Panc1 (cell line): ENCODE results near the gene DZANK1. TPM values are rescaled to one million over a fixed set of nuclear protein-coding genes. Genes with fewer than 3 reads are reported as not detected.

ENCODE experiments used
- ATAC-seq: fragments of 200-7000 bp; cut with Tn5 transposase; 2 replicates; pipeline ENCODE4 v1.9.1; 2020; ENCODE audit warnings: mild to moderate bottlenecking, moderate library complexity
- BruUV-seq: library from RNA; stranded (reverse); fragments of 400-500 nt; replicated peaks from 2 replicates; lab custom pipeline; 2021; lab: Mats Ljungman, UMichigan
- CTCF ChIA-PET: fragments of 300-600 bp; sonication (Branson Sonifier 250); formaldehyde crosslinking; loops from one replicate; lab custom pipeline; 2022; ENCODE audit warnings: antibody characterized with exemption; lab: Charles Lee
- POLR2A ChIA-PET: fragments of 300-600 bp; sonication (Branson Sonifier 250); formaldehyde crosslinking; loops from one replicate; lab custom pipeline; 2022; ENCODE audit warnings: antibody characterized with exemption; lab: Charles Lee
- DNase-seq: peaks from one replicate; pipeline ENCODE4 v3.0.0-alpha.2; 2010; ENCODE audit warnings: low read depth, low spot score
- H3K27ac ChIP-seq: 2 replicates; pipeline ENCODE4 v1.5.1; 2011; ENCODE audit warnings: mild to moderate bottlenecking, low read length, inconsistent platforms
- H3K27me3 ChIP-seq: fragments of 200-500 bp; sonication (Bioruptor generic); 2 replicates; pipeline ENCODE4 v1.6.0; 2014; ENCODE audit warnings: low read length, inconsistent platforms; ENCODE audit not compliant: control insufficient read depth, insufficient read depth
- H3K36me3 ChIP-seq: fragments of 200-500 bp; sonication (Bioruptor generic); 2 replicates; pipeline ENCODE4 v1.5.1; 2014; ENCODE audit warnings: inconsistent platforms, mild to moderate bottlenecking, low read length, moderate library complexity; ENCODE audit not compliant: control insufficient read depth, insufficient read depth
- H3K4me1 ChIP-seq: 2 replicates; pipeline ENCODE4 v1.5.1; 2011; ENCODE audit warnings: inconsistent platforms, mild to moderate bottlenecking, low read length, moderate library complexity; ENCODE audit not compliant: control insufficient read depth, insufficient read depth
- H3K4me3 ChIP-seq, 2 experiments: 2 replicates each; pipeline ENCODE4 v1.5.1; 2011 to 2012; ENCODE audit warnings: low read depth in 2 of 2, low read length in 2 of 2, mild to moderate bottlenecking in 2 of 2, inconsistent platforms in 1 of 2, moderate library complexity in 1 of 2
- H3K9me3 ChIP-seq: fragments of 200-500 bp; sonication (Bioruptor generic); 2 replicates; pipeline ENCODE4 v1.5.1; 2014; ENCODE audit warnings: low read depth, mild to moderate bottlenecking, inconsistent platforms, low read length, moderate library complexity; ENCODE audit not compliant: control insufficient read depth, insufficient read depth
- CTCF ChIP-seq: fragments of 450-650 bp; IDR thresholded peaks from 2 replicates; pipeline ENCODE4 v1.5.1; 2017; ENCODE audit warnings: mild to moderate bottlenecking
- POLR2AphosphoS5 ChIP-seq: IDR thresholded peaks from 2 replicates; pipeline ENCODE4 v1.6.1; 2012; ENCODE audit warnings: mild to moderate bottlenecking, low read depth, low read length, moderate library complexity
- SIN3A ChIP-seq: IDR thresholded peaks from 2 replicates; pipeline ENCODE4 v1.6.1; 2012; ENCODE audit warnings: low read depth, mild to moderate bottlenecking, low read length, moderate library complexity, borderline replicate concordance; ENCODE audit not compliant: insufficient read depth
- TCF7L2 ChIP-seq: IDR thresholded peaks from 2 replicates; pipeline ENCODE4 v1.6.1; 2011; ENCODE audit warnings: mild to moderate bottlenecking, low read depth, low read length, inconsistent platforms
- in situ Hi-C: cut with HindIII; loops from 2 replicates; pipeline ENCODE4 v1.10.0; 2016; ENCODE audit warnings: low sequenced_read_pairs, low pct_unique_long_range_greater_than_20kb
- intact Hi-C: fragments of 100-400 bp; cut with micrococcal nuclease; formaldehyde crosslinking; loops from one replicate; pipeline ENCODE4 v1.10.0; 2022; ENCODE audit not compliant: unreplicated experiment
- total RNA-seq: library from RNA; stranded (reverse); gene quantifications from one replicate; pipeline ENCODE4 v1.2.1, GENCODE V29; 2021; ENCODE audit not compliant: unreplicated experiment
- TF ChIP-seq, protein P1 (sequence below), 2 experiments: IDR thresholded peaks; 2 replicates each; pipeline ENCODE4 v1.6.1; 2011 to 2012; ENCODE audit warnings: low read depth in 2 of 2, control low read depth in 1 of 2, low read length in 1 of 2, mild to moderate bottlenecking in 1 of 2, moderate library complexity in 1 of 2; ENCODE audit not compliant: insufficient read depth in 1 of 2

DZANK1 gene
- total RNA-seq, 1 experiment from 2014 or later = 3.0 TPM

GRCh38 chr20:18395544-18395943 is 71.3 kb downstream of the DZANK1 start:
- intact Hi-C loops (no loop called here), in situ Hi-C loops (no loop called here)
- CTCF ChIA-PET = no interaction called here
- Histone ChIP-seq H3K27ac (no peak overlapping the region), H3K4me1 (no peaks in the 10 kb centered on the region), H3K36me3 (no peaks in the 10 kb centered on the region), H3K27me3 (no peaks in the 10 kb centered on the region), H3K4me3 (no peak overlapping the region), H3K9me3 (no peaks in the 10 kb centered on the region)
- BruUV-seq = no TSS peak
- DNase-seq (no peak), ATAC-seq (no peak)
- POLR2A ChIA-PET = interaction anchor here (0.5 kb wide), 1 partner anchor 19 kb away, joined by 3 read pairs; no protein-coding TSS in a partner anchor
- TF ChIP-seq CTCF (no peak), POLR2AphosphoS5 (no peak), TCF7L2 (no peak), SIN3A (no peak)
- TF ChIP-seq, protein P1, sequence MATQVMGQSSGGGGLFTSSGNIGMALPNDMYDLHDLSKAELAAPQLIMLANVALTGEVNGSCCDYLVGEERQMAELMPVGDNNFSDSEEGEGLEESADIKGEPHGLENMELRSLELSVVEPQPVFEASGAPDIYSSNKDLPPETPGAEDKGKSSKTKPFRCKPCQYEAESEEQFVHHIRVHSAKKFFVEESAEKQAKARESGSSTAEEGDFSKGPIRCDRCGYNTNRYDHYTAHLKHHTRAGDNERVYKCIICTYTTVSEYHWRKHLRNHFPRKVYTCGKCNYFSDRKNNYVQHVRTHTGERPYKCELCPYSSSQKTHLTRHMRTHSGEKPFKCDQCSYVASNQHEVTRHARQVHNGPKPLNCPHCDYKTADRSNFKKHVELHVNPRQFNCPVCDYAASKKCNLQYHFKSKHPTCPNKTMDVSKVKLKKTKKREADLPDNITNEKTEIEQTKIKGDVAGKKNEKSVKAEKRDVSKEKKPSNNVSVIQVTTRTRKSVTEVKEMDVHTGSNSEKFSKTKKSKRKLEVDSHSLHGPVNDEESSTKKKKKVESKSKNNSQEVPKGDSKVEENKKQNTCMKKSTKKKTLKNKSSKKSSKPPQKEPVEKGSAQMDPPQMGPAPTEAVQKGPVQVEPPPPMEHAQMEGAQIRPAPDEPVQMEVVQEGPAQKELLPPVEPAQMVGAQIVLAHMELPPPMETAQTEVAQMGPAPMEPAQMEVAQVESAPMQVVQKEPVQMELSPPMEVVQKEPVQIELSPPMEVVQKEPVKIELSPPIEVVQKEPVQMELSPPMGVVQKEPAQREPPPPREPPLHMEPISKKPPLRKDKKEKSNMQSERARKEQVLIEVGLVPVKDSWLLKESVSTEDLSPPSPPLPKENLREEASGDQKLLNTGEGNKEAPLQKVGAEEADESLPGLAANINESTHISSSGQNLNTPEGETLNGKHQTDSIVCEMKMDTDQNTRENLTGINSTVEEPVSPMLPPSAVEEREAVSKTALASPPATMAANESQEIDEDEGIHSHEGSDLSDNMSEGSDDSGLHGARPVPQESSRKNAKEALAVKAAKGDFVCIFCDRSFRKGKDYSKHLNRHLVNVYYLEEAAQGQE (IDR thresholded peaks at IDR 0.05; ENCODE audit: insufficient read depth in 1 of 2, low read depth in 2 of 2, low read length in 1 of 2) = no peak

- Histone ChIP-seq H3K9me3 (no peaks in the 10 kb centered on the region), H3K27ac (no peak overlapping the region), H3K4me3 (no peak overlapping the region), H3K4me1 (no peaks in the 10 kb centered on the region), H3K27me3 (no peaks in the 10 kb centered on the region), H3K36me3 (no peaks in the 10 kb centered on the region)
- TF ChIP-seq, protein P1 (IDR thresholded peaks at IDR 0.05; ENCODE audit: insufficient read depth in 1 of 2, low read depth in 2 of 2, low read length in 1 of 2) = no peak
- TF ChIP-seq SIN3A = no peak
- ChIA-PET CTCF (no interaction called here), POLR2A (no interaction called here)
- DNase-seq = no peak
- intact Hi-C loops (no loop called here), in situ Hi-C loops (no loop called here)
- no TSS peak for BruUV-seq
- ATAC-seq = no peak
These were observed 72.5 kb downstream of the DZANK1 start for GRCh38 chr20:18394363-18394762.
